NCI-H1105 (cell line): Measurements from ENCODE around the gene EIF2A.
"Not testable (repeated sequence)": the region's sequence is repeated elsewhere in the genome, so short reads cannot be mapped to it uniquely, and the experiment has no call there.

Experiments
- DNase-seq: peaks from one replicate; lab custom pipeline; 2025; lab: John Stamatoyannopoulos, UW

The EIF2A gene

GRCh38 chr3:150546226-150547044 is at the start of gene EIF2A, which contains the start of gene SERP1:
TSS of gene EIF2A (plus strand) at chr3:150546787. CDS start at chr3:150546803, 16 bp downstream.
TSS of gene SERP1 (minus strand) at chr3:150546496. CDS start at chr3:150546135, 361 bp downstream.
- DNase-seq = peak; percentile 100

- no peak for DNase-seq
Observed at GRCh38 chr3:150497956-150498355, 48.6 kb upstream of the EIF2A start.

GRCh38 chr3:150500960-150501359 is 45.6 kb upstream of the EIF2A start:
- not testable (repeated sequence) for DNase-seq

- DNase-seq = no peak
Observed at GRCh38 chr3:150503402-150504099, 43.0 kb upstream of the EIF2A start.

- DNase-seq = no peak
Observed at GRCh38 chr3:150504483-150504882, 42.1 kb upstream of the EIF2A start.

- DNase-seq = no peak
Observed at GRCh38 chr3:150508401-150508800, 38.2 kb upstream of the EIF2A start.

- no peak for DNase-seq
Observed at GRCh38 chr3:150509780-150510179, 36.8 kb upstream of the EIF2A start.

- no peak for DNase-seq
Observed at GRCh38 chr3:150511122-150511821, 35.3 kb upstream of the EIF2A start.

GRCh38 chr3:150515210-150515609 is 31.4 kb upstream of the EIF2A start:
- DNase-seq = no peak

- DNase-seq = no peak
Observed at GRCh38 chr3:150519026-150519425, 27.6 kb upstream of the EIF2A start.

GRCh38 chr3:150520408-150520807 is 26.2 kb upstream of the EIF2A start:
- no peak for DNase-seq

GRCh38 chr3:150521463-150521862 is 25.1 kb upstream of the EIF2A start:
- no peak for DNase-seq

GRCh38 chr3:150523538-150523937 is 23.0 kb upstream of the EIF2A start:
- no peak for DNase-seq

- no peak for DNase-seq
Observed at GRCh38 chr3:150527464-150528255, 18.9 kb upstream of the EIF2A start.

GRCh38 chr3:150528354-150528797 is 18.2 kb upstream of the EIF2A start:
- DNase-seq = no peak

- no peak for DNase-seq
Observed at GRCh38 chr3:150531775-150532174, 14.8 kb upstream of the EIF2A start.

GRCh38 chr3:150535204-150535603 is 11.4 kb upstream of the EIF2A start:
- DNase-seq = no peak

- no peak for DNase-seq
Observed at GRCh38 chr3:150538324-150539208, 8.0 kb upstream of the EIF2A start.

GRCh38 chr3:150540297-150540696 is 6.3 kb upstream of the EIF2A start:
- no peak for DNase-seq

GRCh38 chr3:150540991-150541390 is 5.6 kb upstream of the EIF2A start:
- no peak for DNase-seq

- DNase-seq = no peak
Observed at GRCh38 chr3:150543128-150543527, 3.5 kb upstream of the EIF2A start.
